GM23248 (cell line): ENCODE measurements around the gene CCDC9.

Experiments used
- EZH2 ChIP-seq: fragments of 200-600 bp; sonication (generic); IDR thresholded peaks from 2 replicates; pipeline ENCODE4 v1.6.1; 2018; ENCODE audit warnings: antibody characterized with exemption, mild to moderate bottlenecking; ENCODE audit not compliant: insufficient read depth, poor library complexity, severe bottlenecking
- EZH2phosphoT487 ChIP-seq: fragments of 200-600 bp; sonication (generic); IDR thresholded peaks from 2 replicates; pipeline ENCODE4 v1.6.1; 2018; ENCODE audit warnings: antibody characterized with exemption, moderate library complexity, mild to moderate bottlenecking, low read depth; ENCODE audit not compliant: insufficient read depth

DNA sequence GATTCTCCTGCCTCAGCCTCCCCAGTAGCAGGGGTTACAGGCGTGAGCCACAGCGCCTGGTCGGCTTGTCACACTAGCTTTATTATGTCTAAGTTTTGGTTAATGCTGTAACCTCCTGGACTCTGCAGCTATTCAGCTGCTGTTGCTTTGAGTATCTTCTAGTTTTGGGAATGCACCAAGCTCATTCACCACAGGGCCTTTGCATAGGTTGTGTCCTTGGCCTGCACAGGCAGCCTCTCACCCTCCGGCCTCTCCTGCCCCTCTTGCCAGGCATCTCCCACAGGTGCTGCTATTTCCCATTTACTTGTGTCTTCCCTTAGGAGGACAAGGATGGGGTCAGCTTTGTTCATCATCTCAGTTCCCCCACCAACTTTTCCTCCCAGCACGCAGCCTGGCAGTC is 2.4 kb upstream of the CCDC9 start:
- no peak for TF ChIP-seq EZH2
- TF ChIP-seq EZH2phosphoT487 = no peak
